Uterus (tissue), 4 donors: ENCODE results near the gene RAB32. TPM values are rescaled to one million over a fixed set of nuclear protein-coding genes. Genes with fewer than 3 reads are reported as not detected.

Experiments
- DNase-seq, 2 donors: peaks; one replicate each; pipeline ENCODE4 v3.0.0-alpha.2; 2019 to 2020
- H3K27ac ChIP-seq, 2 donors: fragments of 200-600 bp; sonication (generic); 1 replicate in 1 of 2; 2 replicates in 1 of 2; pipeline ENCODE4 v1.5.1; 2016 to 2018
- H3K27me3 ChIP-seq, 2 donors: fragments of 200-600 bp; sonication (generic); one replicate each; pipeline ENCODE4 v1.5.1; 2018 to 2019; ENCODE audit warnings: control low read depth in 1 of 2
- H3K36me3 ChIP-seq, 2 donors: fragments of 200-600 bp; sonication (generic); one replicate each; pipeline ENCODE4 v1.5.1; 2019; ENCODE audit warnings: control low read depth in 1 of 2
- H3K4me1 ChIP-seq, 2 donors: fragments of 200-600 bp; sonication (generic); one replicate each; pipeline ENCODE4 v1.5.1; 2018 to 2019; ENCODE audit warnings: control low read depth in 1 of 2
- H3K4me3 ChIP-seq, 2 donors: fragments of 200-600 bp; sonication (generic); 1 replicate in 1 of 2; 2 replicates in 1 of 2; pipeline ENCODE4 v1.5.1; 2018 to 2019; ENCODE audit warnings: mild to moderate bottlenecking in 1 of 2
- H3K9me3 ChIP-seq, 2 donors: fragments of 200-600 bp; sonication (generic); one replicate each; pipeline ENCODE4 v1.5.1; 2019; ENCODE audit warnings: control low read depth in 1 of 2
- CTCF ChIP-seq, 4 experiments: fragments of 200-600 bp in 2 of 4; fragments of 450-650 bp in 2 of 4; sonication (generic) in 2 of 4; IDR thresholded peaks; one replicate each; pipeline ENCODE4 v1.5.1; 2016 to 2019; ENCODE audit warnings: antibody characterized with exemption in 4 of 4, mild to moderate bottlenecking in 2 of 4, moderate library complexity in 1 of 4
- POLR2A ChIP-seq, 2 donors: fragments of 450-650 bp; IDR thresholded peaks; one replicate each; pipeline ENCODE4 v1.6.1; 2016; ENCODE audit warnings: antibody characterized with exemption in 2 of 2, mild to moderate bottlenecking in 1 of 2, moderate library complexity in 1 of 2
- intact Hi-C: fragments of 100-400 bp; cut with DNase I; formaldehyde crosslinking; loops from one replicate; pipeline ENCODE4 v1.15.1; 2023; ENCODE audit warnings: low total_unique reads
- total RNA-seq, 4 donors: library from RNA; depleted of rRNA in 3 of 4; stranded (reverse); fragments of >200 nt in 3 of 4; gene quantifications; one replicate each; pipeline versions ENCODE4 v1.1.0 to v1.2.4, GENCODE V29; 2014 to 2023
- donor health status: DM: yes; HTN: yes; CAD: no.

Gene RAB32
- total RNA-seq, 4 donors from 2014 or later = 19.1 to 53.8 (median 38.8) TPM

- Histone ChIP-seq H3K4me3 (no peak overlapping the region), H3K36me3 (no peaks in the 10 kb centered on the region), H3K27ac (no peak overlapping the region), H3K9me3 (no peaks in the 10 kb centered on the region), H3K27me3 (no peaks in the 10 kb centered on the region), H3K4me1 (no peaks in the 10 kb centered on the region)
- DNase-seq = no peak
- intact Hi-C loops = no loop called here
- TF ChIP-seq CTCF (IDR thresholded peaks at IDR 0.05) (no peak), POLR2A (IDR thresholded peaks at IDR 0.05) (no peak)
Observed at GRCh38 chr6:146592451-146592850, 48.8 kb downstream of the RAB32 start.

GRCh38 chr6:146593986-146594385 is 50.4 kb downstream of the RAB32 start:
- no peak overlapping the region for H3K4me3 ChIP-seq
- H3K27ac ChIP-seq = no peak overlapping the region
- H3K4me1 ChIP-seq = no peaks in the 10 kb centered on the region
- no peaks in the 10 kb centered on the region for H3K27me3 ChIP-seq
- no peak for DNase-seq
- intact Hi-C loops = no loop called here
- TF ChIP-seq CTCF (IDR thresholded peaks at IDR 0.05) = no peak
- no peak for TF ChIP-seq POLR2A (IDR thresholded peaks at IDR 0.05)
- no peaks in the 10 kb centered on the region for H3K9me3 ChIP-seq
- H3K36me3 ChIP-seq = no peaks in the 10 kb centered on the region

GRCh38 chr6:146594495-146594894 is 50.9 kb downstream of the RAB32 start:
- Histone ChIP-seq H3K27ac (no peak overlapping the region), H3K27me3 (no peaks in the 10 kb centered on the region), H3K36me3 (no peaks in the 10 kb centered on the region), H3K4me3 (no peak overlapping the region), H3K4me1 (no peaks in the 10 kb centered on the region), H3K9me3 (no peaks in the 10 kb centered on the region)
- TF ChIP-seq POLR2A (IDR thresholded peaks at IDR 0.05) (no peak), CTCF (IDR thresholded peaks at IDR 0.05) (no peak)
- no peak for DNase-seq
- intact Hi-C loops = no loop called here

- intact Hi-C loops = no loop called here
- H3K4me3 ChIP-seq = no peak overlapping the region
- no peaks in the 10 kb centered on the region for H3K36me3 ChIP-seq
- no peaks in the 10 kb centered on the region for H3K9me3 ChIP-seq
- H3K27me3 ChIP-seq = no peaks in the 10 kb centered on the region
- DNase-seq = no peak
- TF ChIP-seq POLR2A (IDR thresholded peaks at IDR 0.05) = no peak
- TF ChIP-seq CTCF (IDR thresholded peaks at IDR 0.05) = no peak
- no peaks in the 10 kb centered on the region for H3K4me1 ChIP-seq
- H3K27ac ChIP-seq = no peak overlapping the region
Observed at GRCh38 chr6:146595972-146596731, 52.5 kb downstream of the RAB32 start.

- no peaks in the 10 kb centered on the region for H3K9me3 ChIP-seq
- TF ChIP-seq POLR2A (IDR thresholded peaks at IDR 0.05) = no peak
- no peak for TF ChIP-seq CTCF (IDR thresholded peaks at IDR 0.05)
- DNase-seq = peak in 1 of 2 donors; percentile 49
Observed at GRCh38 chr6:146598772-146599405, 55.3 kb downstream of the RAB32 start, which contains the start of gene ADGB. TSS of gene ADGB (plus strand) at chr6:146598972. CDS start at chr6:146599041, 69 bp downstream.

More at GRCh38 chr6:146598772-146599405, 55.3 kb downstream of the RAB32 start, which contains the start of gene ADGB:
- intact Hi-C loops = no loop called here
- H3K36me3 ChIP-seq = no peaks in the 10 kb centered on the region
- H3K4me3 ChIP-seq = peak within 1 kb of the TSS in 1 of 2 donors; percentile 22
- no peak within 1 kb of the TSS for H3K27ac ChIP-seq
- no peaks in the 10 kb centered on the region for H3K4me1 ChIP-seq
- H3K27me3 ChIP-seq = no peaks in the 10 kb centered on the region
